GM10266 (cell line): Measurements from ENCODE around the gene DIP2C.

Experiments used
- DNase-seq: peaks from one replicate; pipeline ENCODE4 v3.0.0; 2012; ENCODE audit errors: extremely low spot score
- TF ChIP-seq, protein P1 (sequence below): IDR thresholded peaks from 2 replicates; pipeline ENCODE4 v1.5.1; 2012; ENCODE audit warnings: mild to moderate bottlenecking, low read depth; ENCODE audit not compliant: control insufficient read depth, insufficient read depth; ENCODE audit errors: missing control alignments

Gene DIP2C

DNA sequence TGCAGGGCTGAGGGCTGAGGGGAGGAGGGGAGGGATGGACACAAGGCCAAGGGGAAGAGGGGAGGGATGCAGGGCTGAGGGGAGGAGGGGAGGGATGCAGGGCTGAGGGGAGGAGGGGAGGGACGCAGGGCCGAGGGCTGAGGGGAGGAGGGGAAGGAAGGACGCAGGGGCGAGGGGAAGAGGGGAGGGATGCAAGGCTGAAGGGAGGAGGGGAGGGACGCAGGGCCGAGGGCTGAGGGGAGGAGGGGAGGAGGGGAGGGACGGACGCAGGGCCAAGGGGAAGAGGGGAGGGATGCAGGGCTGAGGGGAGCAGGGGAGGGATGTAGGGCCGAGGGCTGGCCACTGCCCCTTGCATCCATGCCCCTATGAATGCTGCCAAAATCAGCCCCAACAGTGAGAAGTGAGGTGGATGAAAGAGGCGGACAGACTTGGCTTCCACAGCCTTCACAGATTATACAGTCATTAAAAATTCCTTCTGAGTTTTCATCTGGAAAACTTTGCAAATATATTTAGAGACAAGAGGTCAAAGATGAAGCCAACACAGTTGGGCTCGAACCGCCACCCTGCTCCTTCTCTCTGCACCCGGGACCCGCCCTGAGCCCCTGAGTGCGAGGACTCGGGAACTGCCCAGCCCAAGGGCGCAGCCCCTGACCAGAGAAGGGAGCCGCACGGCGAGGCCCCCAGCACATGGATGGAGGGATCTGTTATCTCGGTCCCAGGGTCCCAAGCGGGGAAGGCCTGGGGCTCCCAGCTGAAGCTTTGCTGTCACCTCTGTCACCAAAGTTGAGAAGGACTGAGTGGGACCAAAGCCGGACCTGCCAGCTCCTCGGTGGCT is 65.8 kb downstream of the DIP2C start:
- TF ChIP-seq, protein P1, sequence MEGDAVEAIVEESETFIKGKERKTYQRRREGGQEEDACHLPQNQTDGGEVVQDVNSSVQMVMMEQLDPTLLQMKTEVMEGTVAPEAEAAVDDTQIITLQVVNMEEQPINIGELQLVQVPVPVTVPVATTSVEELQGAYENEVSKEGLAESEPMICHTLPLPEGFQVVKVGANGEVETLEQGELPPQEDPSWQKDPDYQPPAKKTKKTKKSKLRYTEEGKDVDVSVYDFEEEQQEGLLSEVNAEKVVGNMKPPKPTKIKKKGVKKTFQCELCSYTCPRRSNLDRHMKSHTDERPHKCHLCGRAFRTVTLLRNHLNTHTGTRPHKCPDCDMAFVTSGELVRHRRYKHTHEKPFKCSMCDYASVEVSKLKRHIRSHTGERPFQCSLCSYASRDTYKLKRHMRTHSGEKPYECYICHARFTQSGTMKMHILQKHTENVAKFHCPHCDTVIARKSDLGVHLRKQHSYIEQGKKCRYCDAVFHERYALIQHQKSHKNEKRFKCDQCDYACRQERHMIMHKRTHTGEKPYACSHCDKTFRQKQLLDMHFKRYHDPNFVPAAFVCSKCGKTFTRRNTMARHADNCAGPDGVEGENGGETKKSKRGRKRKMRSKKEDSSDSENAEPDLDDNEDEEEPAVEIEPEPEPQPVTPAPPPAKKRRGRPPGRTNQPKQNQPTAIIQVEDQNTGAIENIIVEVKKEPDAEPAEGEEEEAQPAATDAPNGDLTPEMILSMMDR: no peak
- DNase-seq: no peak

DNA sequence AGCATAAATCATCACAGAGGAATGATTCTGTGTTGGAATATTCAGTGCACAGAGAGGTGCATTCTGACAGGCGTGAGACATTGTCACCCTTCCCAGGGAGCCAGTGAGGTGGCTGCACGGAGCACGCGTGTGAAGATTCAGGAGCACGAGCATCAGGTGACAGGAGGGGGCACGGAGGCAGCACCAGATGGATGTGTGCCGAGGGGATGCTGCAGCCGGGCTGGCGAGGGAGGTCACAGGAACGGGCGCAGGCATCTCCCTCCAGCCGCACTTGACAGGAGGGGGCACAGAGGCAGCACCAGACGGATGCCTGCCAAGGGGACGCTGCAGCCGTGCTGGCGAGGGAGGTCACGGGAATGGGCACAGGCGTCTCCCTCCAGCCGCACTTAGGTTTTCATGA is 66.5 kb downstream of the DIP2C start:
- TF ChIP-seq, protein P1: no peak
- DNase-seq: no peak

DNA sequence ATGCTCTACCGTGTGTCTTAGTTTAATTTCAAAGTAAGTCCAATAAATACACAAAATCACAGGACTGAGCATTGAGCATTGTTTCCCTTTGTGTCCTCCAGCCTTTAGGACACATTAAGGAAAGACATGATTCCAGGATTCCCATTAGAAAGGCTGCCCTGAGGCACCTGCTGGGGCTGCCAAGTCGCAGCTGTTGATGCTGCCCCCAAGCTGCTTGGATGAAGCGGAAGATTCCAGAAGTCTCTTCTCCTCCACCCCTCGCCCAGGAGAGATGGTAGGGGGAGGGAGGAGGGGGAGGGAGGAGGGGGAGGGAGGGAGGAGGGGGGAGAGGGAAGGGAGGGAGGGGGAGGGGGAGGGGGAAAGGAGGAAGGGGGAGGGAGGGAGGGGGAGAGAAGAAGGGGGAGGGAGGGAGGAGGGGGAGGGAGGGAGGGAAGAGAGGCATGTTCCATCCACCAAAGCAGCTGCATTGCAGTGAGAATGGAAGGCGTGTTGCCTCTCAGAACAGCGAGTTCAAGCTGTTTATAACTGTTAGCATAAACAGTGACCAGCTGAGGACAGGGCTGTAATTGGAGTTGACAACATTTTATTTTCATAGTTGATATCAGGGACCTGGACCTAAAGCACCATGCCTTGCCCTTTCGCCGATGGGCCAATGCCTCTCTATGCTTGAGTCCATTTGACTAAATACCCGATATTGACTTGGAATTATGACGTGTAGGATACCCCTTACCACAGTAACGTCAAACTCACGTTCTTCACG is 67.3 kb downstream of the DIP2C start:
- TF ChIP-seq, protein P1: no peak
- no peak for DNase-seq

DNA sequence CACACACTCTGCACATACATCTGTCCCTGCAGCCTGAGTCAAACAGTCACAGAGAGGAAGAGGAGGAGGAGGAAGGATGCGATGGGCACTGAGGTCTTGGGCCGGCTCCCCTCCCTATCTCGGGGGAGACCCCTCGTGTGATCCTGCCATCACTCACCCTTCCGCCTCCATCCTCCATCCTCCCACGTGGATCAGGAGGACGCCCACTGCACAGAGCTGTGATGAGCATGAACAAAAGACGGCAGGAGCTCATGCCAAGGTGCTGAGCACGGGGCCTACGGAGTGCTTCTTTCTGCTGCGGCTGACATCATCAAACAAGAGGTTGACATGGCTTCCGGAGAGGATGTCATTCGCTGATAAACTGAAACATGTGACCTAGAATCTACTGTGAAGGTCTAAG is 68.0 kb downstream of the DIP2C start:
- DNase-seq: no peak
- TF ChIP-seq, protein P1: no peak

DNA sequence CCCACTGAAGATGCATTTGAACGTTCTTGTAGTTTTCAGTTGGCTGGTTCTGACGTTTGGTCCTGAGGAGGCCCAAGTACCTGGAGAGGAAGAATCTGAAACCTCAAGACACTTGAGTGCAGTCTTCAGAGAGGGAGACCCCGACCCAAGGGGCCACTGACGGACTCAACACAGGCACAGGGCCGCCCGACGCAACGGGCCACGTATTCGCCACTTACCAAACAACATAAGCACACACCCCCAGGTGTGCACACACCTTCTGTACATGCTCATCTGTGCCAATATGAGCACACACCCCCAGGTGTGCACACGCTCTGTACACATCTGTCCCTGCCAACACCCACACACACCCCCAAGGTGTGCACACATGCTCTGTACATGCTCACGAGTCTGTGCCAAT is 68.5 kb downstream of the DIP2C start:
- TF ChIP-seq, protein P1: no peak
- DNase-seq: no peak

DNA sequence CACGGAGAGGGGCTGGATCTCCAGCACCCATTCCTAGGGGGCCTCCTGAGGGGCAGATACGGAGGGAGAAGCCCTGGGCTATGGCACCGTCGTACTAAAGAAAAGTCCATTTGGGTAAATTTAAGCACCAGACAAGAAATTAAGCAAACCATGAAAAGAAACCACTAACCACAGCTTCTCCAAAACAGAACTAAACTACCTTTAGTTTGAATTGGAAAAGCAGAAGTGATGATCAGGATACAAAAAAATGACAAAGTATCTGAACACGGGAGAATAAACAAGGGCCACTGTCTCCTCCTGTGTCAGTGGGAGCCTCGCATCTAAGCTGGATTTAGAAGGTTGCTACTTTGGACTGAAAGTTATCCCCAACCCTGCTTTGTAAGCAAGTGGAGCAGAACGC is 69.1 kb downstream of the DIP2C start:
- no peak for DNase-seq

More for the DNA sequence above, 69.1 kb downstream of the DIP2C start:
- TF ChIP-seq, protein P1: no peak
